Cardiac muscle cell (in vitro differentiated cells and primary cell): ENCODE data around the gene MAP3K8. TPM values are rescaled to one million over a fixed set of nuclear protein-coding genes. Genes with fewer than 3 reads are reported as not detected.
A peak's percentile ranks its signal among the peaks of the same experiment; 100 is the strongest.

Experiments used
- DNase-seq, 2 donors: peaks; one replicate each; pipeline versions ENCODE4 v3.0.0 to v3.0.0-alpha.2; 2010 to 2017; ENCODE audit warnings: low read depth in 1 of 2, low spot score in 1 of 2
- H3K27ac ChIP-seq: fragments of 200-600 bp; sonication (generic); 2 replicates; pipeline ENCODE4 v1.5.1; 2016
- H3K27me3 ChIP-seq: fragments of 200-600 bp; sonication (generic); 2 replicates; pipeline ENCODE4 v1.6.0; 2016; ENCODE audit warnings: control low read depth
- H3K36me3 ChIP-seq: fragments of 200-600 bp; sonication (generic); 2 replicates; pipeline ENCODE4 v1.5.1; 2016; ENCODE audit warnings: control low read depth
- H3K4me1 ChIP-seq: fragments of 200-600 bp; sonication (generic); 2 replicates; pipeline ENCODE4 v1.8.1; 2017; ENCODE audit warnings: low read depth, mild to moderate bottlenecking, mixed run types
- H3K4me3 ChIP-seq: fragments of 200-600 bp; sonication (generic); 2 replicates; pipeline ENCODE4 v1.5.1; 2016; ENCODE audit warnings: mild to moderate bottlenecking
- H3K9me3 ChIP-seq: fragments of 200-600 bp; sonication (generic); 2 replicates; pipeline ENCODE4 v1.5.1; 2017; ENCODE audit warnings: low read depth, mild to moderate bottlenecking, control low read depth
- polyA plus RNA-seq: library from polyadenylated mRNA; unstranded; fragments of >200 nt; fragmentation: Nextera tagmentation; extraction: Ambion mirVana; gene quantifications from 2 replicates; pipeline ENCODE4 v1.2.1, GENCODE V29; 2016
- total RNA-seq: library from RNA; depleted of rRNA; stranded (reverse); fragments of >200 nt; gene quantifications from 2 replicates; pipeline ENCODE4 v1.2.3, GENCODE V29; 2016
- TF ChIP-seq, protein P1 (sequence below): IDR thresholded peaks from 2 replicates; pipeline ENCODE4 v1.5.1; 2012; ENCODE audit warnings: low read depth, mild to moderate bottlenecking, low read length

The MAP3K8 gene
- total and polyA plus RNA-seq, 2 experiments from 2014 or later, result 5.5 to 7.8 TPM

DNA sequence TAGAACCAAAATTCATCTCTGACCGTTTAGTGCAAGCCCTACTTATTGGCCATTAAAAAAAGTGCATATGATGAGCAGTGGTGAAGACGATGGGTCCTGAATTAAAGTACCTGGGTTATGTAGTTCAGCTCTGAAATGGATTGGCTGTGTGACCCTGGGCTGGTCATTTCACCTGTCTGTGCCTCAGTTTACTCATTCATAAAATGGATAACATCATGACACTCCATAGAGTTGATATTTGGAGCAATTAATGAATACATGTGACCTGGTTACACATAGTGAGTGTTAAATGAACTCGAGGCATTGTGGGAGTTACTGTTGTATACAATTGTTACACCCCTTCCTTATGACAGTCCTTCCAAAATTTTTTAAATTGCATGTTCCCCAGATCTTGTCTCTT, 9.1 kb downstream of the MAP3K8 start:
- TF ChIP-seq, protein P1, sequence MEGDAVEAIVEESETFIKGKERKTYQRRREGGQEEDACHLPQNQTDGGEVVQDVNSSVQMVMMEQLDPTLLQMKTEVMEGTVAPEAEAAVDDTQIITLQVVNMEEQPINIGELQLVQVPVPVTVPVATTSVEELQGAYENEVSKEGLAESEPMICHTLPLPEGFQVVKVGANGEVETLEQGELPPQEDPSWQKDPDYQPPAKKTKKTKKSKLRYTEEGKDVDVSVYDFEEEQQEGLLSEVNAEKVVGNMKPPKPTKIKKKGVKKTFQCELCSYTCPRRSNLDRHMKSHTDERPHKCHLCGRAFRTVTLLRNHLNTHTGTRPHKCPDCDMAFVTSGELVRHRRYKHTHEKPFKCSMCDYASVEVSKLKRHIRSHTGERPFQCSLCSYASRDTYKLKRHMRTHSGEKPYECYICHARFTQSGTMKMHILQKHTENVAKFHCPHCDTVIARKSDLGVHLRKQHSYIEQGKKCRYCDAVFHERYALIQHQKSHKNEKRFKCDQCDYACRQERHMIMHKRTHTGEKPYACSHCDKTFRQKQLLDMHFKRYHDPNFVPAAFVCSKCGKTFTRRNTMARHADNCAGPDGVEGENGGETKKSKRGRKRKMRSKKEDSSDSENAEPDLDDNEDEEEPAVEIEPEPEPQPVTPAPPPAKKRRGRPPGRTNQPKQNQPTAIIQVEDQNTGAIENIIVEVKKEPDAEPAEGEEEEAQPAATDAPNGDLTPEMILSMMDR, result no peak
- Histone ChIP-seq H3K27ac (no peak overlapping the region), H3K27me3 (no peaks in the 10 kb centered on the region), H3K36me3 (peaks cover 7% of the 10 kb centered on the region), H3K4me1 (peaks cover 16% of the 10 kb centered on the region), H3K9me3 (no peaks in the 10 kb centered on the region), H3K4me3 (no peak overlapping the region)
- DNase-seq, result no peak

DNA sequence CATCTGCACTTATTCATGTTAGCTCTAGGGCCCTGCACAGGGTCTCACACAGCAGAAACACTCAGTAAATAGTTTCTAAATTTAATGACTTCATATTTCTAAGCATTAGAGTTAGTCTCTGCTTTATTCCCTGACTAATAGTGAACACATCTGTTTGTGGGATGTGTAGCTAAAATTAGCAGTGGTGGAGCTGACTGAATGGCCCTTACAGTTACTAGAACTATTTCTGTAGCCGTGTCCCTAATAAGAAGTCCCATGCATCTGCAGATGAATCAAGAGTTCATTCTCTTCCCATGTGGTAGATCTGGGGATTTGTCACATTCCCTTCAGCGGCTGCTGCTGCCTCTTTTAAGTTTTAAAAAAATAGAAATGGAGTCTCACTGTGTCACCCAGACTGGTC, 11.7 kb downstream of the MAP3K8 start:
- no peak overlapping the region for H3K4me3 ChIP-seq
- peaks cover 12% of the 10 kb centered on the region for H3K4me1 ChIP-seq
- no peaks in the 10 kb centered on the region for H3K9me3 ChIP-seq
- peak overlapping the region; percentile 84 for H3K27ac ChIP-seq
- DNase-seq, result peak; percentile 37 to 52
- TF ChIP-seq, protein P1, result no peak
- H3K36me3 ChIP-seq, result peaks cover 22% of the 10 kb centered on the region
- no peaks in the 10 kb centered on the region for H3K27me3 ChIP-seq

DNA sequence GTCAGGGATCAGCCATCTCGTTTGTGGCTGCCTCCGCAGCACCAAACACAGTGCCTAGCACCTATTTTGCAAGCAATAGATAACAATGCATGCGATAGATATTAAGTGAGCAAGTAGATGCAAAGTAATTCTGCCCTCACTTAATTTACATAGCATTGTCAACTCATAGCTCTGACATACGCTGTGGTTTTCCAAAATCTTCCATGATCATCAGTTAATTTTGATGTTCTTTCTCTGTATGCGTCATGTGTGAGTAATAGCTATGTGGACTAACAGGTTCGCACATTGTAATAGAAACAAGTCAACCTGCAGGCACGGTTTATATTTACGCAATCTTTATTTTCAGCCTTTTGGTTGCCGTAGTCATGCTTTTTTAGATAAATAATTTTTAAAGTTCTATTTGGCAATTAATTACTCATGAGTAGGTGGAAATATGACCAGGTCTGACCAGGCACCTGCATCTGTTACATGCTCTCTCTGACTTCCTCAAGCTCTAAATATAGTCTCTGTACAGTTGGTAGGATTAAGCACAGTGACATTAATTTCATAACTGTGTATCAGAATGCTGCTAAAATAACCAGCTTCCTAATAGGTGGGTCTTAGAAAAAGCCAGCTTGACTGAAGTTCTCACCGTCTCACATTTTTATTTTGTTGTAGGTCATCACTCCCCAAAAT, 13.3 kb downstream of the MAP3K8 start:
- Histone ChIP-seq H3K27me3 (no peaks in the 10 kb centered on the region), H3K27ac (no peak overlapping the region), H3K4me3 (no peak overlapping the region), H3K4me1 (peaks cover 12% of the 10 kb centered on the region), H3K9me3 (no peaks in the 10 kb centered on the region), H3K36me3 (peaks cover 33% of the 10 kb centered on the region)
- peak in 1 of 2 donors; percentile 79 for DNase-seq
- TF ChIP-seq, protein P1, result no peak

DNA sequence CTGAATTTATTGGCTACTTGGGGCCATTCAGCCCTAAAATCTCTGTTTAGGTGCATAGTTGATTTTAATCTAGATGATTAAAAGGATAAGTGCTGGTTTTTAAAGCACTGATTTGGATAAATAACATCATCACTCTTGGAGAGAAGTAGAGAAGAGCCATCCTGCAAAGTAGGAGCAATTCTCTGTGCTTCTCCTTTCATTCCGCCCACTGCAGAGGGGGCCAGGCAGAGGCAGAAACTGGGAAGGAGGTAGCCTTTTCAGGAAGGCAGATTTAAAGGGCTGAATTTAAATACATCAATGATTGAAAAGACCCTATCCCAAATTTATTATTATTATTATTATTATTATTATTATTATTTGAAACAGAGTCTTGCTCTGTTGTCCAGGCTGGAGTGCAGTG, 14.1 kb downstream of the MAP3K8 start:
- H3K4me3 ChIP-seq, result no peak overlapping the region
- H3K4me1 ChIP-seq, result peaks cover 12% of the 10 kb centered on the region
- H3K36me3 ChIP-seq, result peaks cover 33% of the 10 kb centered on the region
- DNase-seq, result no peak
- no peaks in the 10 kb centered on the region for H3K9me3 ChIP-seq
- TF ChIP-seq, protein P1, result no peak
- no peak overlapping the region for H3K27ac ChIP-seq
- no peaks in the 10 kb centered on the region for H3K27me3 ChIP-seq

DNA sequence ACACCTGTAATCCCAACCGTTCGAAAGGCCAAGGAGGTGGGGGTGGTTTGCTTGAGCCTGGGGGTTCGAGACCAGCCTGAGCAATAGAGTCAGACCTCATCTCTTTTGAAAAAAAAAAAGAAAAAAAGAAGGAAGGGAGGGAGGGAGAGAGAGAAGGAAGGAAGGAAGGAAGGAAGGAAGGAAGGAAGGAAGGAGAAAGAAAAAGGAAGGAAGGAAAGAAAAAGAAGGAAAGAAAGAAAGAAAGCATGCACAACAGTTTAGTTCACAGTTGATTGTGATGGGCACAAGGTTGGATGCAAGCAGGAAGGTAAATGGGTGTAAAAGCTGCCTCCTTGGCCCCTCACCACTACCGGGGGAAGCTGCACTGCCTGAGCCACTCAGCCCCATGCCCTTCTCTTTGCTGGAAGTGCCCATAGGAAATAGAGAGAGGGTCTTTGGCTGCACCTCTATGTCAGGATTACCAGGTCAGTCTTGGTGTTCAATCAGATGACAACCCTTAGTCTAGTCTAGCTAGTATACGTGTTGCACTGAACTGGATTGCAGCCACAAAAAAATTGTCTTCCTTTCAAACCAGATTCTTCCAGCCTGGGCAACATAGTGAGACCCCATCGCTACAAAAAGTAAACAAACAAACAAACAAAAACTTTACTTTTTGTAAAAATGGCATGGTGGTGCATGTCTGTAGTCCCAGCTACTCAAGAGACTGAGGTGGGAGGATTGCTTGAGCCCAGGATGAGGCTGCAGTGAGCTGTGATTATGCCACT, 20.0 kb downstream of the MAP3K8 start:
- H3K4me1 ChIP-seq, result peaks cover 10% of the 10 kb centered on the region

More for the DNA sequence above, 20.0 kb downstream of the MAP3K8 start:
- TF ChIP-seq, protein P1, result no peak
- H3K36me3 ChIP-seq, result peaks cover 33% of the 10 kb centered on the region
- H3K27me3 ChIP-seq, result no peaks in the 10 kb centered on the region
- no peak for DNase-seq
- H3K4me3 ChIP-seq, result no peak overlapping the region
- H3K9me3 ChIP-seq, result no peaks in the 10 kb centered on the region
- H3K27ac ChIP-seq, result no peak overlapping the region
